ENCODE measurements around the gene TTBK1.
"Not testable (repeated sequence)": the region's sequence is repeated elsewhere in the genome, so short reads cannot be mapped to it uniquely, and the experiment has no call there.

The TTBK1 gene

GRCh38 chr6:43290339-43290904 lies 47.1 kb downstream of the TTBK1 start:
- DNase-seq, result no peak

GRCh38 chr6:43290905-43291355 lies 47.6 kb downstream of the TTBK1 start:
- no peak for DNase-seq

GRCh38 chr6:43291708-43292107 lies 48.4 kb downstream of the TTBK1 start:
- DNase-seq, result no peak

- no peak for DNase-seq
These were observed 49.1 kb downstream of the TTBK1 start for GRCh38 chr6:43292341-43292740.

GRCh38 chr6:43292763-43293318 lies 49.6 kb downstream of the TTBK1 start:
- no peak for DNase-seq

GRCh38 chr6:43293698-43294097 lies 50.4 kb downstream of the TTBK1 start:
- DNase-seq, result no peak

- no peak for DNase-seq
These were observed 51.3 kb downstream of the TTBK1 start for GRCh38 chr6:43294536-43294935.

- DNase-seq, result no peak
These were observed 52.2 kb downstream of the TTBK1 start for GRCh38 chr6:43295456-43295855.

GRCh38 chr6:43296780-43297497 lies 53.7 kb downstream of the TTBK1 start:
- no peak for DNase-seq

GRCh38 chr6:43297644-43298564 lies 54.6 kb downstream of the TTBK1 start, which contains the start of gene SLC22A7:
Gene SLC22A7, plus strand, starts transcription at chr6:43298260. Its CDS starts 99 bp downstream, at chr6:43298359.
- no peak for DNase-seq

GRCh38 chr6:43298565-43299337 lies 55.5 kb downstream of the TTBK1 start:
- DNase-seq, result no peak

GRCh38 chr6:43299338-43300293 lies 56.3 kb downstream of the TTBK1 start:
- DNase-seq, result no peak

- no peak for DNase-seq
These were observed 58.0 kb downstream of the TTBK1 start for GRCh38 chr6:43301081-43301870.

- DNase-seq, result no peak
These were observed 58.8 kb downstream of the TTBK1 start for GRCh38 chr6:43302126-43302525.

- not testable (repeated sequence) for DNase-seq
These were observed 59.7 kb downstream of the TTBK1 start for GRCh38 chr6:43303006-43303405.

- DNase-seq, result no peak
These were observed 60.6 kb downstream of the TTBK1 start for GRCh38 chr6:43303751-43304331.

- no peak for DNase-seq
These were observed 61.1 kb downstream of the TTBK1 start for GRCh38 chr6:43304361-43304760.

GRCh38 chr6:43304882-43305281 lies 61.6 kb downstream of the TTBK1 start:
- no peak for DNase-seq

GRCh38 chr6:43306086-43306485 lies 62.8 kb downstream of the TTBK1 start:
- DNase-seq, result no peak

All from activated CD4-positive, alpha-beta T cell treated with anti-CD3 and anti-CD28 coated beads for 48 hours (primary cell).